Osteoblast (primary cell): ENCODE data around the gene VCPKMT. TPM values are rescaled to one million over a fixed set of nuclear protein-coding genes. Genes with fewer than 3 reads are reported as not detected.

Experiments used
- DNase-seq: peaks from one replicate; pipeline ENCODE4 v3.0.0; 2011; ENCODE audit warnings: low spot score, mixed read lengths; ENCODE audit not compliant: insufficient read length; ENCODE audit errors: missing footprints
- H2AFZ ChIP-seq: 2 replicates; pipeline ENCODE4 v1.6.0; 2011; ENCODE audit warnings: mild to moderate bottlenecking, low read length
- H3K27ac ChIP-seq: 2 replicates; pipeline ENCODE4 v1.5.1; 2011; ENCODE audit warnings: mild to moderate bottlenecking, low read depth, low read length, moderate library complexity
- H3K27me3 ChIP-seq: 2 replicates; pipeline ENCODE4 v1.6.0; 2012; ENCODE audit warnings: mild to moderate bottlenecking, control low read depth, inconsistent platforms, low read length, moderate library complexity; ENCODE audit not compliant: insufficient read depth
- H3K36me3 ChIP-seq: 2 replicates; pipeline ENCODE4 v1.5.1; 2011; ENCODE audit warnings: mild to moderate bottlenecking, low read length, control low read depth, moderate library complexity; ENCODE audit not compliant: insufficient read depth
- H3K4me1 ChIP-seq: 2 replicates; pipeline ENCODE4 v1.5.1; 2011; ENCODE audit warnings: mild to moderate bottlenecking, low read length, control low read depth, moderate library complexity; ENCODE audit not compliant: insufficient read depth
- H3K4me2 ChIP-seq: 2 replicates; pipeline ENCODE4 v1.6.0; 2011; ENCODE audit warnings: mild to moderate bottlenecking, low read length; ENCODE audit not compliant: insufficient read depth
- H3K4me3 ChIP-seq: fragments of 200-600 bp; sonication (generic); 3 replicates; pipeline ENCODE4 v1.5.1; 2012; ENCODE audit warnings: mild to moderate bottlenecking, low read length, inconsistent platforms; ENCODE audit not compliant: insufficient read depth
- H3K79me2 ChIP-seq: 2 replicates; pipeline ENCODE4 v1.6.0; 2012; ENCODE audit warnings: mild to moderate bottlenecking, low read length, control low read depth, inconsistent platforms; ENCODE audit not compliant: insufficient read depth
- H3K9me3 ChIP-seq: 2 replicates; pipeline ENCODE4 v1.5.1; 2011; ENCODE audit warnings: low read depth, low read length, control low read depth
- H4K20me1 ChIP-seq: 2 replicates; pipeline ENCODE4 v1.6.0; 2012; ENCODE audit warnings: mild to moderate bottlenecking, low read length, control low read depth; ENCODE audit not compliant: insufficient read depth
- total RNA-seq: library from RNA; depleted of rRNA; stranded (reverse); fragments of >200 nt; gene quantifications from 2 replicates; pipeline ENCODE4 v1.2.3, GENCODE V29; 2012
- TF ChIP-seq, protein P1 (sequence below): IDR thresholded peaks from 2 replicates; pipeline ENCODE4 v1.5.1; 2011; ENCODE audit warnings: mild to moderate bottlenecking, low read depth, low read length, moderate library complexity; ENCODE audit errors: extremely low read depth

VCPKMT gene
- total RNA-seq, 1 donor = 5.4 TPM

DNA sequence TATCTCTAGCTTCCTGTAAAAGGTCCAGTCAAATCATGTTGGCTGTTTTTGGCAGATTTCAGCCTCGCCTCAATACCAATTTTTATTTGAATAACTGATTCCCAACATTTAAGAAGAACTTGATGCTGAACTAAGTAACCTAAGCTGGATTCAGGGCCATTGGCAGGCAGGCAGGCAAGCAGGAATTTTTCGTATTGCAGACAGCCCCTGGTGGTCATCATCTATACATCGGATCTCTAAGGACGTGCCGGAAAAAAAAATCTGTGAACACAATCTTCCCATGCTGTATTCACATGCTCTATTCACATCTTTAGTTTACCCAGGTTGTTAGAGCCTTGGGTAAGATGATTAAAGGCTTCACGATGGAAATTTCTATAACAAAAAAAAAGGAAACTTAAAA lies 7.0 kb downstream of the VCPKMT start:
- Histone ChIP-seq H3K27ac (no peak overlapping the region), H3K79me2 (peaks cover 16% of the 10 kb centered on the region), H3K4me2 (no peak overlapping the region), H3K27me3 (no peaks in the 10 kb centered on the region), H2AFZ (no peak overlapping the region), H3K4me3 (no peak overlapping the region), H3K36me3 (peaks cover 59% of the 10 kb centered on the region), H3K9me3 (no peaks in the 10 kb centered on the region), H3K4me1 (peaks cover 3% of the 10 kb centered on the region), H4K20me1 (peaks cover 5% of the 10 kb centered on the region)
- no peak for DNase-seq
- TF ChIP-seq, protein P1, sequence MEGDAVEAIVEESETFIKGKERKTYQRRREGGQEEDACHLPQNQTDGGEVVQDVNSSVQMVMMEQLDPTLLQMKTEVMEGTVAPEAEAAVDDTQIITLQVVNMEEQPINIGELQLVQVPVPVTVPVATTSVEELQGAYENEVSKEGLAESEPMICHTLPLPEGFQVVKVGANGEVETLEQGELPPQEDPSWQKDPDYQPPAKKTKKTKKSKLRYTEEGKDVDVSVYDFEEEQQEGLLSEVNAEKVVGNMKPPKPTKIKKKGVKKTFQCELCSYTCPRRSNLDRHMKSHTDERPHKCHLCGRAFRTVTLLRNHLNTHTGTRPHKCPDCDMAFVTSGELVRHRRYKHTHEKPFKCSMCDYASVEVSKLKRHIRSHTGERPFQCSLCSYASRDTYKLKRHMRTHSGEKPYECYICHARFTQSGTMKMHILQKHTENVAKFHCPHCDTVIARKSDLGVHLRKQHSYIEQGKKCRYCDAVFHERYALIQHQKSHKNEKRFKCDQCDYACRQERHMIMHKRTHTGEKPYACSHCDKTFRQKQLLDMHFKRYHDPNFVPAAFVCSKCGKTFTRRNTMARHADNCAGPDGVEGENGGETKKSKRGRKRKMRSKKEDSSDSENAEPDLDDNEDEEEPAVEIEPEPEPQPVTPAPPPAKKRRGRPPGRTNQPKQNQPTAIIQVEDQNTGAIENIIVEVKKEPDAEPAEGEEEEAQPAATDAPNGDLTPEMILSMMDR = peak; percentile 48

DNA sequence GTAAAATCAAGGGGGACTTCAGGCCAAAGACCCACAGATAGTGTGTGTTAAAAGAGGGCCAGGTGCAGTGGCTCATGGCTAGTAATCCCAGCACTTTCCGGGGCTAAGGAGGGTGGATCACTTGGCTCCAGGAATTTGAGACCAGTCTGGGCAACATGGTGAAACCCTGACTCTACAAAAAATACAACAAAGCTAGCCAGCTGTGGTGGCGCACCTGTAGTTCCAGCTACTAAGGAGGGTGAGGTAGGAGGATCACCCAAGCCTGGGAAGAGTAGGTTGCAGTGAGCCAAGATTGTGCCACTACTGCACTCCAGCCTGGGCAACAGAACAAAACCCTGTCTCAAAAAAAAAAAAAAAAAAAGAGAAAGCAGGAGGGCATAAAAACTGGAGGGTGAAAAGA lies 8.5 kb downstream of the VCPKMT start:
- no peak overlapping the region for H3K27ac ChIP-seq
- H3K79me2 ChIP-seq = peaks cover 6% of the 10 kb centered on the region
- no peaks in the 10 kb centered on the region for H3K9me3 ChIP-seq
- TF ChIP-seq, protein P1 = no peak
- no peak for DNase-seq
- H3K36me3 ChIP-seq = peaks cover 46% of the 10 kb centered on the region
- H3K4me1 ChIP-seq = peaks cover 3% of the 10 kb centered on the region
- no peaks in the 10 kb centered on the region for H3K27me3 ChIP-seq
- H3K4me3 ChIP-seq = no peak overlapping the region
- peaks cover 3% of the 10 kb centered on the region for H4K20me1 ChIP-seq
- H3K4me2 ChIP-seq = no peak overlapping the region
- no peak overlapping the region for H2AFZ ChIP-seq

DNA sequence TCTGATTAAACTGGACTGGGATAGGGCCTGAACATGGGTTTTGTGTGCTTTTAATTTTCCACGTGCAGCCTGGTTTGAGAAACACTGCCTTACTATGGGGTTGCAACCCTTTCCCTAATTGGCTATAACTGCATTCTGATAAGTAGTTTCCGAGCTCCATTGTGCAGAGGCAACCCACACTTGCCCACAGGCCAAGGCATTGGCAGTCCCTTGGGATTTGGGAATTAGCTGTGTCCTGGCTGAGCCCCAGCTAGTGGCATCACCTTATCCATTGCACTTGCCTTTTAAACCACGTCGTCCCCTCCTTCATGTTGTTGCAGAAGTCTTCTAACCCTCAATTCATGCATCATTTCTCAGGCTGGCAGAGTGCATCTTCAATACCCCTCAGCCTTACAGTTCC lies 10.2 kb downstream of the VCPKMT start:
- H3K4me1 ChIP-seq = peaks cover 3% of the 10 kb centered on the region
- no peak overlapping the region for H3K27ac ChIP-seq
- TF ChIP-seq, protein P1 = no peak
- H3K79me2 ChIP-seq = peaks cover 3% of the 10 kb centered on the region
- no peak overlapping the region for H3K4me2 ChIP-seq
- no peak overlapping the region for H3K4me3 ChIP-seq
- H4K20me1 ChIP-seq = peaks cover 3% of the 10 kb centered on the region
- H3K27me3 ChIP-seq = no peaks in the 10 kb centered on the region
- no peak overlapping the region for H2AFZ ChIP-seq
- H3K36me3 ChIP-seq = peaks cover 30% of the 10 kb centered on the region
- H3K9me3 ChIP-seq = no peaks in the 10 kb centered on the region
- DNase-seq = no peak

DNA sequence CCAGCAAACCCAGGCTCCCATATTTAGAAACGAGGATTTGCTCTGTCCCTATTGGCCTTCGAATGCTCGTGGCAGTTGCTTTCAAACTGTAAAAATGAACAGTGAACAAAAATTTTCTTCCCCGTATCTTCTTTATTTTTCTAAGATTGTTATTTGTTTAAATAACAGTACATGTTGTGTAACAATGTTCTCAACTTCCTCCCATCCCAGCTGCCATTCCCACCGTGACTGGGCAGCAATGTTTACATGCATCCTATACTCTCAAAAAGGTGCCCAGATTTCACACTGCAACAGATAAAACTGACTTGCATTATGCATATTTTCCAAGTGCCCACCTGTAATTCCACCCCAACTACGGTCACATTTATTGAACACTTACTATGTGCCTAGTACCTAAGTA lies 12.8 kb downstream of the VCPKMT start:
- Histone ChIP-seq H2AFZ (no peak overlapping the region), H3K79me2 (no peaks in the 10 kb centered on the region), H3K27ac (no peak overlapping the region), H3K4me2 (no peak overlapping the region), H3K27me3 (no peaks in the 10 kb centered on the region), H3K9me3 (no peaks in the 10 kb centered on the region), H3K36me3 (peaks cover 5% of the 10 kb centered on the region), H3K4me1 (peaks cover 3% of the 10 kb centered on the region), H3K4me3 (no peak overlapping the region), H4K20me1 (no peaks in the 10 kb centered on the region)
- no peak for DNase-seq
- TF ChIP-seq, protein P1 = no peak
